GM19193 (cell line): Measurements from ENCODE around the gene SLC17A7.

Source experiments
- POLR2A ChIP-seq: IDR thresholded peaks from 4 replicates; pipeline ENCODE4 v1.6.1; 2011; ENCODE audit not compliant: insufficient read depth, insufficient read length; ENCODE audit errors: extremely low read depth

The SLC17A7 gene

DNA sequence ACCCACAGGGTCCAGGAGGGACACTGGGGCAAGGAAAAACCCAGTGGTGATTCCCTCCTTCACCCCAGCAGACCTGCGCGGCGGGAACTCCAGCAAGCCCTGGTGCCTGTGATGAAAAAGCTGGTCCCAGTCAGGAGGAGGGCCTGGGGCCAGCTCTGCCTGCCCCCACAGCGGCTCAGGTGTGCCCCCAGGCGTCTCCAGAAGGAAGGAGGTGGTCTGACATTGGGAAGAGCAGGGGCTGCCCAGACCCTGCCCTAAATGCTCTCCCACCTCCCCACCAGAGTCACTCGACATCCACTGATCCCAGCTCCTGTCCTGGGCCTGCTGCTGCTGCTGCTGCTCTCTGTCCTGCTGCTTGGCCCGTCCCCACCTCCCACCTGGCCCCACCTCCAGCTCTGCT lies 24.2 kb downstream of the SLC17A7 start:
- no peak for TF ChIP-seq POLR2A

DNA sequence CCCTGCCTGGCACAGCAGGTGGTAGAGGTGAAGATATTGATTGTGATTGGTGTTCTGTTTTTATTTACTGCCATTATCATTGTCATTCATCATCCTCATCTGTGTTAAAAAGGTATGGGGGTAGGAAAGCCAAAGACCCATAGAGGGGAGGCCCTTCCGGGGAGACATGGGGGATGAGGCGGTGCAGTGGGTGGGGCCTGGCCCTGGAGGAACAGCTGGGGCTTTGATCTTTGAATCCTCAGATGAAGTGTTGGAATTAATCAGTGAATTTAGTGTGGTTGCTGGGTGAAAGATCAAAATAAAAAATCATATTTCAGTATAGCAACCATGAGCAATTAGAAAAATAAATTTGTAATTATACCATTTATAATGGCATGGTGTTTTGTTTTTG lies 25.5 kb downstream of the SLC17A7 start:
- no peak for TF ChIP-seq POLR2A

GRCh38 chr19:49415102-49415809 lies 26.1 kb downstream of the SLC17A7 start:
- TF ChIP-seq POLR2A, result no peak

DNA sequence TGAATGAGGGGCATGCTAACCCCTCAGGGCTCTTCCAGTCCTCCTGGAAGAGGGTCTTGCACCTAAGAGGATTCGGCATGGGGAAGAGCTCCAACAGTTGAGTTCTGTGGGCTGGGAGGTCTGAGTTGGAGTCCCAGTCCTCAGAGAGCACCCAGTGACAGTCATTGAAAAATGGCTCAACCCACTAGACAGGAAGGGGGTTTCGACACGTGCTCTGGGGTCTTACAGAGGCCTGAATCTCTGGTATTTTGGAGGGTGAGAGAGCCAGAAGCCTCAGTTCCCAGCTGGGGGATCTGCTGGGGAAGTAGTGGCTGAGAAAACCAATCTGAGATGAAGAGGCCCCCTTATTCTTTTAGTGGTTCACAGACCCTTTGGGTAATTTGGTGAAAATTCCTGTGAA lies 27.1 kb downstream of the SLC17A7 start:
- no peak for TF ChIP-seq POLR2A

- no peak for TF ChIP-seq POLR2A
Measured at GRCh38 chr19:49413348-49413747, 28.0 kb downstream of the SLC17A7 start.

DNA sequence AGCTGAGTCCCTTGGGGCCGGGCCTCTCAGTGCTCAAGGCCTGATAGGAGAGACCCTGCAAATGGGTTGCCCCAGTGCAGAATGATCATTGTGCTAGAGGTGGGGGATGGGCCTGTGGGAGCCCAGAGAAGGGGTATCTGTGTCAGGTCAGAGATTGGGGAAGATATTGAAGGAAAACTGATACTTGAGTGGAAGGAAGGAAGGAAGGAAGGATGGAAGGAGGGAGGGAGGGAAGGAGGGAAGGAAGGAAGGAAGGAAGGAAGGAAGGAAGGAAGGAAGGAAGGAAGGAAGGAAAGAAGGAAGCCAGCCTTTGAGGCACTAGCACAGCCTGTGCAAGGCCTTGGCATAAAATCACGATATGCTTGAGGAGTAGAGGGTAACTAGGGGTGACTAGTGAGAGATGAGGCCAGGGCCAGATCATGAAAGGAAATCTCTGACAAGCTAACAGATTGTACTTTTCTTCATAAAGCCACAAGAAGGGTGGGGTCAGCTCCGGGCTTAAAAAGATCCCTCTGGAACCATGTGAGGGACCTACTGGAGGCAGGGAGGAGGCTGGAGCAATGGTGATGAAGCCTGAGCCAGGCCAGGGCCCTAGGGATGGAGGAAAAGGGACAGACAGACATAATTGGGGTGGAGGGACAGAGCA lies 29.5 kb downstream of the SLC17A7 start:
- no peak for TF ChIP-seq POLR2A

DNA sequence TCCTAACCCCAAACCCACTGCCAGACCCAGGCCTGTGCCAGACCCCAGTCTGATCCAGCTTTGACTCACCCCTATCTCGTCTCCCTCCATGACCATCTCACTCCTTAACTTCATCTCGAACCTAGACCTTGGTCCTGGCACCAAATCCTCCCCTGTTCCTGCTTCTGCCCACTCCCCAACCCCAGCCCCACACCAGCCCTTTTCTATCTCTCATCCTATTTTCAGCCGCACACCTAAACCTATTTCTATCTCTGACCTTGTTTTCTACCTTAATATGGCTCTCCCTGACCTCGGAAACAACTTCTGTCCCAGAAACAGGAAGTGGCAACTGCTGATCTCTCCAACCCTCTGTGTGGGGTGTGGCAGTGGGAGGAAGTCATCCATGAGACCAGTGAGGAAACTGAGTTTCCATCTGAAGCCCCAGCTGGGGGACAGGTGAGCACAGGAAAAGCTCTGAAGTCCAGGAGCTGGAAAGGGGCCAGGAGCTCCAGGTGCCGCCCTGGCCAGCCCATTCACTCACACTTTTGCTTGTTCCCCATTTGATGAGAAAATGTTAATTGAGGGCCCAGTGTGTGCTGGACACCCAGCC lies 31.8 kb downstream of the SLC17A7 start:
- TF ChIP-seq POLR2A, result no peak

DNA sequence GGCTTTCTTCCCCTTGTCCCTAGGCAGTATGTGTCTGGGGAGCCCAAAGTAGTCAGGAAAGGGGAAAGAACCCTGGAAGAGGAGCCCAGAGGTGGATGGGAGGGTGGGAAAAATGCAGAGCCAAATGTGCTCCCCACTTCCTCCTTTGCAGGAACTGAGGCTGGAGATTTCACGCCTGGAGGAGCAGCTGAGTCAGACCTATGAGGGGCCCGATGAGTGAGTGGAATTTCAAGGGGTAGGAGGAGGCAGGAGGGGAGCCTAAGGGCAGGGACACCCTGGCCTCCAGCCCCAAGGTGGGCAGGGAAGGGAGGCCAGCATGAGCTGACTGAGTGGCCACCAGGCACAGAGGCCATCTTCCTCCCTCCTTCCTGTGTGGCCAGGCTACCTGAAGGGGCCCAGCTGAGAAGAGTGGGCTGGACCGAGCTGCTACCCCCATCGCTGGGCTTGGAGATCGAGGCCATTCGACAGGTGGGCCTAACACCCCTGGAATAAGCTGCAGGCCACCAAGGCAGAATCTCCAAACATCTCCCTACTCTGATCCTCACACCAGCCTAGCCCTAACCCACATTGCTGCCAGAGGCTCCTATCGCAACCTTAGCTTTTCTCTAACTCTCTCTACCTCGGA lies 32.4 kb downstream of the SLC17A7 start:
- no peak for TF ChIP-seq POLR2A

- no peak for TF ChIP-seq POLR2A
Measured at GRCh38 chr19:49407482-49408015, 33.8 kb downstream of the SLC17A7 start.

- no peak for TF ChIP-seq POLR2A
Measured at GRCh38 chr19:49407079-49407478, 34.2 kb downstream of the SLC17A7 start.

- TF ChIP-seq POLR2A, result no peak
Measured at GRCh38 chr19:49403404-49404187, 37.7 kb downstream of the SLC17A7 start.

- no peak for TF ChIP-seq POLR2A
Measured at GRCh38 chr19:49400029-49400428, 41.3 kb downstream of the SLC17A7 start.

DNA sequence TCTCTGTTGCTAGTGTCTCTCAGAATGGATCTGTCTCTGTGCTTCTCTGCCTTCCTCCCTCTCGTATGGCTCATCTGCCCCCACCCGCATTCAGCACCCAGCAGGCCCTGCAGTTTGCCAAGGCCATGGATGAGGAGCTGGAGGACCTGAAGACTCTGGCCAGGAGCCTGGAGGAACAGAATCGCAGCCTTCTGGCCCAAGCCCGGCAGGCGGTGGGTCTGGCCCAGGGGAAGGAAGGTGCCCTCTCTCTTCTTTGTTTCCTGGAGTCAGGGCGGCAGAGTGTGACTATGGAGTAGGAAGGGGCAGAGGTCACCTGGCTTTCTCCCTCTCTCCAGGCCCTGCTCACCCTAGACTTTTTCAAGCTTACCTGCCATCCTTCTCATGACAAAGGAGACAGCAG lies 42.4 kb downstream of the SLC17A7 start:
- TF ChIP-seq POLR2A, result no peak

GRCh38 chr19:49398001-49398615 lies 43.2 kb downstream of the SLC17A7 start:
- TF ChIP-seq POLR2A, result no peak
